Thyroid gland (tissue), 4 donors: ENCODE measurements around the gene KCNIP4. TPM values are rescaled to one million over a fixed set of nuclear protein-coding genes. Genes with fewer than 3 reads are reported as not detected.
A peak's percentile ranks its signal among the peaks of the same experiment; 100 is the strongest.

Experiments used
- DNase-seq, 2 donors: peaks; one replicate each; pipeline ENCODE4 v3.0.0-alpha.2; 2019
- H3K27ac ChIP-seq, 3 donors: fragments of 200-600 bp; sonication (generic); 1 replicate in 2 of 3; 2 replicates in 1 of 3; pipeline ENCODE4 v1.5.1; 2016 to 2019; ENCODE audit warnings: mild to moderate bottlenecking in 1 of 3, moderate library complexity in 1 of 3
- H3K27me3 ChIP-seq: fragments of 200-600 bp; sonication (generic); one replicate; pipeline ENCODE4 v1.5.1; 2019
- H3K36me3 ChIP-seq, 2 donors: fragments of 200-600 bp; sonication (generic); one replicate each; pipeline ENCODE4 v1.5.1; 2016 to 2019
- H3K4me1 ChIP-seq, 2 donors: fragments of 200-600 bp; sonication (generic); one replicate each; pipeline ENCODE4 v1.5.1; 2017 to 2019
- H3K4me3 ChIP-seq, 3 donors: fragments of 200-600 bp; sonication (generic); replicated peaks in 1 of 3; 1 replicate in 2 of 3; 2 replicates in 1 of 3; pipeline ENCODE4 v1.5.1; 2016; ENCODE audit warnings: mild to moderate bottlenecking in 1 of 3
- H3K9me3 ChIP-seq: fragments of 200-600 bp; sonication (generic); one replicate; pipeline ENCODE4 v1.5.1; 2017
- CTCF ChIP-seq, 6 experiments: fragments of 200-600 bp in 3 of 6; fragments of 450-650 bp in 3 of 6; sonication (generic) in 3 of 6; IDR thresholded peaks; one replicate each; pipeline ENCODE4 v1.5.1; 2016 to 2019; ENCODE audit warnings: antibody characterized with exemption in 6 of 6, mild to moderate bottlenecking in 2 of 6, inconsistent platforms in 1 of 6, moderate library complexity in 1 of 6
- POLR2A ChIP-seq, 2 donors: fragments of 450-650 bp; IDR thresholded peaks; one replicate each; pipeline ENCODE4 v1.6.1; 2017; ENCODE audit warnings: antibody characterized with exemption in 2 of 2, mild to moderate bottlenecking in 2 of 2, moderate library complexity in 1 of 2
- WGBS, 2 donors: methylation state at CpG; one replicate each; pipeline ENCODE4 v1.1.5; 2017; 5-methylcytosine and 5-hydroxymethylcytosine counted together
- intact Hi-C: fragments of 100-400 bp; cut with DNase I; formaldehyde crosslinking; loops from one replicate; pipeline ENCODE4 v1.15.1; 2023
- total RNA-seq, 4 donors: library from RNA; depleted of rRNA; stranded (reverse); fragments of >200 nt; gene quantifications; one replicate each; pipeline ENCODE4 v1.2.3, GENCODE V29; 2016

Gene KCNIP4
- total RNA-seq, 4 donors from 2014 or later: 2.0 to 6.6 (median 4.4) TPM

GRCh38 chr4:20711335-20711734 is 1237.2 kb downstream of the KCNIP4 start:
- Histone ChIP-seq H3K4me1 (no peaks in the 10 kb centered on the region), H3K4me3 (no peak overlapping the region), H3K9me3 (no peaks in the 10 kb centered on the region), H3K36me3 (peaks cover 6 to 18% of the 10 kb centered on the region in 2 donors), H3K27ac (no peak overlapping the region), H3K27me3 (no peaks in the 10 kb centered on the region)
- TF ChIP-seq POLR2A (IDR thresholded peaks at IDR 0.05): no peak
- DNase-seq: no peak
- WGBS, 2 donors: 89 to 98% methylated on average over 2 of the region's 2 CpGs
- intact Hi-C loops: no loop called here

GRCh38 chr4:20700007-20700761 is 1248.4 kb downstream of the KCNIP4 start, which contains the start of gene PACRGL:
PACRGL (plus strand) TSS chr4:20700458; CDS start chr4:20704482, 4,024 bp downstream.
- WGBS, 2 donors: 0 to 1% methylated on average over 22 to 54 of the region's 60 CpGs
- peak; percentile 96 for DNase-seq

GRCh38 chr4:20698820-20699219 is 1249.8 kb downstream of the KCNIP4 start:
- no peaks in the 10 kb centered on the region for H3K9me3 ChIP-seq
- intact Hi-C loops: no loop called here
- peaks cover 5 to 14% of the 10 kb centered on the region in 2 donors for H3K4me1 ChIP-seq
- WGBS, 2 donors: 80 to 84% methylated on average over 4 of the region's 4 CpGs
- no peaks in the 10 kb centered on the region for H3K36me3 ChIP-seq
- DNase-seq: no peak
- TF ChIP-seq CTCF (IDR thresholded peaks at IDR 0.05) (no peak), POLR2A (IDR thresholded peaks at IDR 0.05) (no peak)
- H3K27me3 ChIP-seq: no peaks in the 10 kb centered on the region
- no peak overlapping the region for H3K4me3 ChIP-seq
- no peak overlapping the region for H3K27ac ChIP-seq

More at GRCh38 chr4:20700007-20700761, 1248.4 kb downstream of the KCNIP4 start, which contains the start of gene PACRGL:
- Histone ChIP-seq H3K36me3 (peaks cover 0 to 9% of the 10 kb centered on the region in 2 donors), H3K27me3 (no peaks in the 10 kb centered on the region), H3K27ac (peak within 1 kb of the TSS; percentile 12 to 78 (median 67)), H3K9me3 (no peaks in the 10 kb centered on the region), H3K4me1 (peaks cover 5 to 14% of the 10 kb centered on the region in 2 donors), H3K4me3 (peak within 1 kb of the TSS; percentile 6 to 68 (median 58))
- TF ChIP-seq POLR2A (IDR thresholded peaks at IDR 0.05): peak in 1 of 2 donors; percentile 71
- no peak for TF ChIP-seq CTCF (IDR thresholded peaks at IDR 0.05)
- intact Hi-C loops: no loop called here

GRCh38 chr4:20698382-20698781 is 1250.2 kb downstream of the KCNIP4 start:
- no peak overlapping the region for H3K27ac ChIP-seq
- WGBS, 2 donors: 91 to 93% methylated on average over 4 of the region's 4 CpGs
- intact Hi-C loops: no loop called here
- H3K9me3 ChIP-seq: no peaks in the 10 kb centered on the region
- DNase-seq: no peak
- TF ChIP-seq POLR2A (IDR thresholded peaks at IDR 0.05): no peak
- TF ChIP-seq CTCF (IDR thresholded peaks at IDR 0.05): no peak
- H3K4me3 ChIP-seq: no peak overlapping the region
- peaks cover 5 to 14% of the 10 kb centered on the region in 2 donors for H3K4me1 ChIP-seq
- no peaks in the 10 kb centered on the region for H3K27me3 ChIP-seq
- no peaks in the 10 kb centered on the region for H3K36me3 ChIP-seq

- 89 to 98% methylated on average over 1 of the region's 1 CpG for WGBS, 2 donors
- intact Hi-C loops: no loop called here
Measured at GRCh38 chr4:20696815-20697214, 1251.8 kb downstream of the KCNIP4 start.

More at GRCh38 chr4:20696815-20697214, 1251.8 kb downstream of the KCNIP4 start:
- Histone ChIP-seq H3K4me1 (peaks cover 5 to 14% of the 10 kb centered on the region in 2 donors), H3K27me3 (no peaks in the 10 kb centered on the region), H3K27ac (no peak overlapping the region), H3K4me3 (no peak overlapping the region), H3K36me3 (no peaks in the 10 kb centered on the region), H3K9me3 (no peaks in the 10 kb centered on the region)
- no peak for TF ChIP-seq POLR2A (IDR thresholded peaks at IDR 0.05)
- TF ChIP-seq CTCF (IDR thresholded peaks at IDR 0.05): no peak
- no peak for DNase-seq
